GM12873 (cell line): ENCODE results near the gene ZMYM5.
A peak's percentile ranks its signal among the peaks of the same experiment; 100 is the strongest.

Experiments used
- TF ChIP-seq, protein P1 (sequence below): IDR thresholded peaks from 2 replicates; pipeline ENCODE4 v1.5.1; 2012; ENCODE audit warnings: low read depth, mild to moderate bottlenecking, moderate library complexity, low read length, control low read depth; ENCODE audit not compliant: insufficient read depth; ENCODE audit errors: missing control alignments

Gene ZMYM5

DNA sequence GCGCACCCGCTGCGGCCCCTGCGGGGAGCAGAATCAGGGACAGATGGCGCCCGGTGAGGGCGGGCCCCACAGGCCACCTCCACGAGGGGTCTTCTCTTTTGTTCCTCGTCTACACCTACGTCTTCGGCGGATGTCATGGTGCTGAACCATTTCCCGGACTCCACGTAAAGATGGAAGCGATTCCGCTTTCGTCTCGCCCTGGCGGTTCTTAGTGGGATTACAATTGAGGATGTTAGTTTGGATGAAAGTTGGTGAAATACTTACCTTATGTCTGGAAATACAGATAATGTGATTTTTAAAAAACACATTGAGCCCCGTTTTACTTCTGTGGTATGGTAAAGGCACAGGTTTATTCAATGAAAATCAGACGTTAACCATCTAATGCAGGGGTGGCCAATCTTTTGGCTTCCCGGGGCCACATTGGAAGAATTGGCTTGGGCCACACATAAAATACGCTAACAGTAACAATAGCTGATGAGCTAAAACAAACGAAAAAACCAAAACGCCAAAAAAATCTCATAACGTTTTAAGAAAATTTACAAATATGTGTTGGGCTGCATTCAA is 1.4 kb upstream of the ZMYM5 start:
- TF ChIP-seq, protein P1, sequence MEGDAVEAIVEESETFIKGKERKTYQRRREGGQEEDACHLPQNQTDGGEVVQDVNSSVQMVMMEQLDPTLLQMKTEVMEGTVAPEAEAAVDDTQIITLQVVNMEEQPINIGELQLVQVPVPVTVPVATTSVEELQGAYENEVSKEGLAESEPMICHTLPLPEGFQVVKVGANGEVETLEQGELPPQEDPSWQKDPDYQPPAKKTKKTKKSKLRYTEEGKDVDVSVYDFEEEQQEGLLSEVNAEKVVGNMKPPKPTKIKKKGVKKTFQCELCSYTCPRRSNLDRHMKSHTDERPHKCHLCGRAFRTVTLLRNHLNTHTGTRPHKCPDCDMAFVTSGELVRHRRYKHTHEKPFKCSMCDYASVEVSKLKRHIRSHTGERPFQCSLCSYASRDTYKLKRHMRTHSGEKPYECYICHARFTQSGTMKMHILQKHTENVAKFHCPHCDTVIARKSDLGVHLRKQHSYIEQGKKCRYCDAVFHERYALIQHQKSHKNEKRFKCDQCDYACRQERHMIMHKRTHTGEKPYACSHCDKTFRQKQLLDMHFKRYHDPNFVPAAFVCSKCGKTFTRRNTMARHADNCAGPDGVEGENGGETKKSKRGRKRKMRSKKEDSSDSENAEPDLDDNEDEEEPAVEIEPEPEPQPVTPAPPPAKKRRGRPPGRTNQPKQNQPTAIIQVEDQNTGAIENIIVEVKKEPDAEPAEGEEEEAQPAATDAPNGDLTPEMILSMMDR = peak; percentile 64

DNA sequence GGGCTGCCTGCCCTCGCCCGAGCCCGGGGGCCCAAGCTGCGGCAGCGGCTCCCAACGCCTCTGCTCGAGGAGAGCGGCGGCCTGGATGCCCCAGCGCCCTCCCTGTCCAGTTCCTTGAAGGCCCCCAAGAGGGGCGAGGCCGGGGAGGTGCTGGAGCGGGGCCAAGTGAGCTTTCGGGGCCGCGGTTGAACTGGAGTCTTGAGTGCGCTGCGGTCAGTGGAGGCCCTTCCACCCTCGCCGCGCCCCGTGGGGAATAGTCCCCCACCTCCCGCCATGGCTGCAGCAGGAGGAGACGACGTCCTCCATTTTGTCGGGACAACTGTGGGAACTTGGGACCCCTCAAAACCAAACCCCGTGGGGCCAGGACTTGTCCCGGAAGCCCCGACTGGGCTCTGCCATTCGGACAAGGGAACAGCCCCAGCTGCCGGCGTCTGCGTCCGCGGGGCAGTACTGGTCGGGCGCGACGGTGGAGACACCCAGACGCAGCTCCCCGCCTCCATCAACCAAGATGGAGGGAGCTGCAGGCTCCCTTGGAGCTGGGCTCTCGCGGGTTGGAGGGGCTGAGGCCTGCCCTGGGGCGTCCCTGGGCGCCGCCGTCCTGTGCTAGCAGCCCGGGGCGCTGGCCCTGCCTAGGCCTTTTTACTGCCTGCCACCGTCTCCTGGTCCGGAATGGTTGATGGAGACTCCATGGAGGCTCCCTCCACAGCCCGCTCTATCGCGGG is 736 bp upstream of the ZMYM5 start:
- TF ChIP-seq, protein P1 = no peak

DNA sequence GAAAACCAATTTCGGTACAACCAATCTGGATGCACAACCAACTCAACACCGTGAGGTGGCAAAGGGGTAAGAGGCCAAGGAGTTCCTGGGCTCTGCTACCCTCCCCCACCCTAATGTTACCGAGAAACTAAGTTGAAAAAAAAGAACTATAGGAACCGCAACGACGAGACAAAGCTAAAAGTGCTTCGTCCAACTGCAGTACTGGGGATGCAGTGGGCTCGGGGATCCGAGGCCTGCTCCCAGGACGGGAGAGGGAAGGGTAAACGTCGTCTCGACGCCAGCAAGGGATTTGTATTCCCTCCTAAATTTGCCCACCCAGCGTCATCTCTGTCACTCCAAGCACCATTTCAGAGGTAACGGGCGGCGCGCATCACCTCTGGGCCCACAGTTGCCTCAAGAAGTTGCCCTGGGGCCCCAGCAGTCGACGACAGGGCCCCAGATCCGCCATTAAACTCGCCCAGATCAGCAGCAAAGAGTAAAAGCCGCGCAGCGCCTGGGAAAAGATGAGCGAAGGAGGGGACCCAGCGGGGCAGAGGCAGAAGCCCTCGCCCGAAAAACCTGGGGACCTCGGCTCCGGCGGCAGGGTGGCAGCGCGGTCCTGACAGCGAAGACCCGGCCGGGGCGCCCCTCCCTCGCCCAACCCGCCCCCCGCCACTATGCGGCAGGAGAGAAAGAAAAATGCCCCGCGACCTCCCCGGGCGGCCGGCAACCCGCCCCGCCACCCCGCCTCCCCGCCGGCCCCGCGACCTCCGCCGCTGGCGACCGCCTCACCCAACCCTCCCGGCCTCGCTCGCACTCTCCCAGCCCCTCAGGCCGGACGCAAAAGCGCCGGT is 752 bp downstream of the ZMYM5 start:
- TF ChIP-seq, protein P1 = no peak

DNA sequence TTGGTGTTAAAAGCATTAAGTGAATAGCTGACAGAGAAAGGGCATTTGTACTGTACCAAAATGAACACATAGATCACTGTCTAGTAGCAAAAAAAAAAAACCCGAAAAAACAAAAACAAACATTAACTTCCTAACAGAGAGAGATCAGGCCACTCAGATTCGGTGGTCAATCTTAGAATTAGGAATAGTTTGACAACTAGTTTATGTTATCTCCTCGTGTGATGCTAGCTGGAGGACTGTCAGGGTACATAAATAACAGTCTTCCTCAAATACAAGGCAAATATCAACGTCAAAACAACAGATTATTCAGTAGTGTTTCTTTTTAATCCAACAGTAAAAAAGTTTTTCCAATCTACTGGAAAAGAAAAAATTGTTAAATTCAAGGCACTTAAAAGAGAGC is 1.7 kb downstream of the ZMYM5 start:
- TF ChIP-seq, protein P1 = no peak

DNA sequence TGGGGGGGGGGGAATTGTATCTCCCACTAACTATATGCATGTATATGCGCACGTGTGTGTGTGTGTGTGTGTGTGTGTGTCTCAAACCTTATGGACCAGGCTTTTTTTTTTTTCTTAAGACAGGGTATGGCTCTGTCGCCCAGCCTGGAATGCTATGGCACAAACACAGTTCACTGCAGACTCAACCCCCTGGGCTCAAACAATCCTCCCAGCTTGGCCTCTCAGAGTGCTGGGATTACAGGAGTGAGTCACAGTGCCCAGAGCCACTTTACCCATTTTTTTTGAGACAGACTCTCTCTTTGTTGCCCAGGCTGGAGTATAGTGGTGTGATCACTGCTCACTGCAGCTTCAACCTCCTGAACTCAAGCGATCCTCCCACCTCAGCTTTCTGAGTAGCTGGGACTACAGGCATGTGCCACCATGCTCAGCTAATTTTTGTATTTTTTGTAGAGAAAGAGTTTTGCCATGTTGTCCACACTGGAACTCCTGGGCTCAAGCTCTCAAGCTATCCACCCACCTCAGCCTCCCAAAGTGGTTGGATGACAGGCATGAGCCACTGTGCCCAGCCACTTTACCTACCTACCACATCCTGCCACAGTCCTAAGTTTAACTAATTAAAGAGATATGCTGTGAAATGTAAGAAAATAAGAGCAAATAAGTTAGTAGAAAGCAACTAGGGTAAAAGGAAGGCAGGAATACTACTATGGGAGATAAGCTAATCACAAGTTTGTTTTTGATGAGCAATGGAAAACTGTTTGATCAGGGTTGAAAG is 2.4 kb downstream of the ZMYM5 start:
- TF ChIP-seq, protein P1 = no peak

DNA sequence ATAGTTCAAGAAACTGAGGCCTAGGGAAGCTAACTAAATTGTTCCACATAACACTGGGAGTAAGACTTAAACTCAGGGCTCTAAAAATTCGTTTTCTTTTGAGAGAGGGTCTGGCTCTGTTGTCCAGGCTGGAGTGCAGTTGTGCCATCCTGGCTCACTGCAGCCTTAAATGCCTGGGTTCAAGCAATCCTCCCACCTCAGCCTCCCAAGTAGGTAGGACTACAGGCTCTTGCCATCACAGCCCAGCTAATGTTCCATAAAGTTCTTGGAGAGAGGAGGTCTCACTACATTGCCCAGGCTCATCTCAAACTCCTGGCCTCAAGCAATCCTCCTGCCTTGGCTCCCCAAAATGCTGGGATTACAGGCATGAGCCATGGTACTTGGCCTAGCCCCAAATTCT is 10.7 kb downstream of the ZMYM5 start:
- TF ChIP-seq, protein P1 = no peak
